WTC11 (cell line): ENCODE results near the gene MYO7B. TPM values are rescaled to one million over a fixed set of nuclear protein-coding genes. Genes with fewer than 3 reads are reported as not detected.
"Not testable (repeated sequence)": the region's sequence is repeated elsewhere in the genome, so short reads cannot be mapped to it uniquely, and the experiment has no call there.

Source experiments
- ATAC-seq: fragments of 200-7000 bp; cut with Tn5 transposase; 2 replicates; pipeline ENCODE4 v1.10.0; 2021; ENCODE audit warnings: mild to moderate bottlenecking, moderate library complexity
- CTCF ChIA-PET: fragments of 300-600 bp; sonication (Branson Sonifier 250); formaldehyde crosslinking; loops from one replicate; lab custom pipeline; 2021; ENCODE audit warnings: antibody characterized with exemption; lab: Charles Lee
- POLR2A ChIA-PET: fragments of 350-600 bp; sonication (Branson Sonifier 250); formaldehyde crosslinking; loops from one replicate; lab custom pipeline; 2021; ENCODE audit warnings: antibody characterized with exemption; lab: Charles Lee
- DNase-seq: peaks from one replicate; pipeline ENCODE4 v3.0.0; 2021; ENCODE audit warnings: low spot score
- H3K27ac Mint-ChIP-seq: 2 replicates; pipeline ENCODE4 v1.8.0; 2021; ENCODE audit warnings: mixed read lengths
- H3K27me3 Mint-ChIP-seq: 2 replicates; pipeline ENCODE4 v1.8.0; 2021; ENCODE audit warnings: low read depth, mild to moderate bottlenecking, moderate library complexity, mixed read lengths
- H3K36me3 Mint-ChIP-seq: 2 replicates; pipeline ENCODE4 v1.8.0; 2021; ENCODE audit warnings: mixed read lengths
- H3K4me1 Mint-ChIP-seq: 2 replicates; pipeline ENCODE4 v1.8.0; 2022; ENCODE audit warnings: mixed read lengths
- H3K4me3 Mint-ChIP-seq: 2 replicates; pipeline ENCODE4 v1.8.0; 2021; ENCODE audit warnings: mild to moderate bottlenecking, moderate library complexity, mixed read lengths
- H3K9me3 Mint-ChIP-seq: 2 replicates; pipeline ENCODE4 v1.8.0; 2021; ENCODE audit warnings: mixed read lengths
- AR ChIP-seq: fragments of 250-450 bp; sonication (Bioruptor Pico); IDR thresholded peaks from 2 replicates; pipeline ENCODE4 v1.9.0; 2021; ENCODE audit warnings: mild to moderate bottlenecking
- ATF2 ChIP-seq: sonication (generic); formaldehyde crosslinking; IDR thresholded peaks from 2 replicates; pipeline ENCODE4 v1.8.1; 2022; ENCODE audit warnings: low read depth, missing genetic modification reagents, borderline replicate concordance
- E2F1 ChIP-seq: sonication (generic); formaldehyde crosslinking; IDR thresholded peaks from 2 replicates; pipeline ENCODE4 v1.8.0; 2022; ENCODE audit warnings: mild to moderate bottlenecking, missing genetic modification reagents
- ESRRA ChIP-seq: sonication (generic); formaldehyde crosslinking; IDR thresholded peaks from 2 replicates; pipeline ENCODE4 v1.8.1; 2022; ENCODE audit warnings: mild to moderate bottlenecking, missing genetic modification reagents, borderline replicate concordance
- HMGA2 ChIP-seq: fragments of 250-450 bp; sonication (Bioruptor Pico); IDR thresholded peaks from 2 replicates; pipeline ENCODE4 v1.4.0; 2021; ENCODE audit warnings: mild to moderate bottlenecking, moderate library complexity
- JAZF1 ChIP-seq: fragments of 250-450 bp; sonication (Bioruptor Pico); IDR thresholded peaks from 2 replicates; pipeline ENCODE4 v1.9.0; 2021; ENCODE audit warnings: moderate library complexity, mild to moderate bottlenecking, inconsistent platforms
- KAT7 ChIP-seq: sonication (generic); formaldehyde crosslinking; IDR thresholded peaks from 2 replicates; pipeline ENCODE4 v1.8.1; 2023; ENCODE audit warnings: missing genetic modification reagents, mild to moderate bottlenecking, borderline replicate concordance
- NFE2L1 ChIP-seq: sonication (generic); formaldehyde crosslinking; IDR thresholded peaks from 2 replicates; pipeline ENCODE4 v1.8.1; 2023; ENCODE audit warnings: missing genetic modification reagents
- NR3C1 ChIP-seq: sonication (generic); formaldehyde crosslinking; conservative IDR thresholded peaks from 2 replicates; pipeline ENCODE4 v1.8.1; 2023; ENCODE audit warnings: low read depth, mild to moderate bottlenecking, missing genetic modification reagents
- ZNF317 ChIP-seq: sonication (generic); formaldehyde crosslinking; IDR thresholded peaks from 2 replicates; pipeline ENCODE4 v1.8.1; 2023; ENCODE audit warnings: low read depth, mild to moderate bottlenecking, moderate library complexity, missing genetic modification reagents, borderline replicate concordance
- ZNF396 ChIP-seq: fragments of 250-450 bp; sonication (Bioruptor Pico); IDR thresholded peaks from 2 replicates; pipeline ENCODE4 v1.8.0; 2021; ENCODE audit warnings: mild to moderate bottlenecking, moderate library complexity, borderline replicate concordance
- ZNF425 ChIP-seq: fragments of 250-450 bp; sonication (Bioruptor Pico); conservative IDR thresholded peaks from 2 replicates; pipeline ENCODE4 v1.9.0; 2021; ENCODE audit warnings: mild to moderate bottlenecking
- ZNF532 ChIP-seq: fragments of 250-450 bp; sonication (Bioruptor Pico); IDR thresholded peaks from 2 replicates; pipeline ENCODE4 v1.9.0; 2021; ENCODE audit warnings: mild to moderate bottlenecking, borderline replicate concordance
- total RNA-seq: library from RNA; stranded (reverse); gene quantifications from 3 replicates; pipeline ENCODE4 v1.2.3, GENCODE V29; 2021
- TF ChIP-seq, protein P1 (sequence below): sonication (generic); formaldehyde crosslinking; IDR thresholded peaks from 2 replicates; pipeline ENCODE4 v1.8.1; 2023; ENCODE audit warnings: mild to moderate bottlenecking, moderate library complexity, missing genetic modification reagents
- TF ChIP-seq, protein P2 (sequence below): sonication (generic); formaldehyde crosslinking; IDR thresholded peaks from 2 replicates; pipeline ENCODE4 v1.8.0; 2022; ENCODE audit warnings: mild to moderate bottlenecking, missing genetic modification reagents
- TF ChIP-seq, protein P3 (sequence below): sonication (generic); formaldehyde crosslinking; IDR thresholded peaks from 2 replicates; pipeline ENCODE4 v1.8.1; 2023; ENCODE audit warnings: mild to moderate bottlenecking, missing genetic modification reagents, borderline replicate concordance

Gene MYO7B
- total RNA-seq, 1 experiment from 2014 or later, result not detected

GRCh38 chr2:127572352-127572751, 36.9 kb downstream of the MYO7B start:
- ATAC-seq, DNase-seq, H3K27ac Mint-ChIP-seq, POLR2A ChIA-PET, H3K4me3 Mint-ChIP-seq, CTCF ChIA-PET, H3K9me3 Mint-ChIP-seq, H3K27me3 Mint-ChIP-seq, H3K36me3 Mint-ChIP-seq, H3K4me1 Mint-ChIP-seq: not testable (repeated sequence)

GRCh38 chr2:127572841-127573240, 37.4 kb downstream of the MYO7B start:
- no peak overlapping the region for H3K4me3 Mint-ChIP-seq
- H3K36me3 Mint-ChIP-seq, result no peaks in the 10 kb centered on the region
- peaks cover 1% of the 10 kb centered on the region; the same call in 1 of the 2 replicates for H3K4me1 Mint-ChIP-seq
- ATAC-seq, result no peak
- no peak for DNase-seq
- H3K27ac Mint-ChIP-seq, result no peak overlapping the region
- POLR2A ChIA-PET, result no interaction called here
- CTCF ChIA-PET, result interaction anchor here (0.7 kb wide), 1 partner anchor 18 kb away, joined by 3 read pairs; no protein-coding TSS in a partner anchor
- no peaks in the 10 kb centered on the region for H3K9me3 Mint-ChIP-seq
- no peaks in the 10 kb centered on the region for H3K27me3 Mint-ChIP-seq
- TF ChIP-seq, protein P1, sequence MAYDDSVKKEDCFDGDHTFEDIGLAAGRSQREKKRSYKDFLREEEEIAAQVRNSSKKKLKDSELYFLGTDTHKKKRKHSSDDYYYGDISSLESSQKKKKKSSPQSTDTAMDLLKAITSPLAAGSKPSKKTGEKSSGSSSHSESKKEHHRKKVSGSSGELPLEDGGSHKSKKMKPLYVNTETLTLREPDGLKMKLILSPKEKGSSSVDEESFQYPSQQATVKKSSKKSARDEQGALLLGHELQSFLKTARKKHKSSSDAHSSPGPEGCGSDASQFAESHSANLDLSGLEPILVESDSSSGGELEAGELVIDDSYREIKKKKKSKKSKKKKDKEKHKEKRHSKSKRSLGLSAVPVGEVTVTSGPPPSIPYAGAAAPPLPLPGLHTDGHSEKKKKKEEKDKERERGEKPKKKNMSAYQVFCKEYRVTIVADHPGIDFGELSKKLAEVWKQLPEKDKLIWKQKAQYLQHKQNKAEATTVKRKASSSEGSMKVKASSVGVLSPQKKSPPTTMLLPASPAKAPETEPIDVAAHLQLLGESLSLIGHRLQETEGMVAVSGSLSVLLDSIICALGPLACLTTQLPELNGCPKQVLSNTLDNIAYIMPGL (CRISPR knock-in tag), result no peak
- no peak for TF ChIP-seq JAZF1 (CRISPR knock-in tag)
- TF ChIP-seq, protein P2, sequence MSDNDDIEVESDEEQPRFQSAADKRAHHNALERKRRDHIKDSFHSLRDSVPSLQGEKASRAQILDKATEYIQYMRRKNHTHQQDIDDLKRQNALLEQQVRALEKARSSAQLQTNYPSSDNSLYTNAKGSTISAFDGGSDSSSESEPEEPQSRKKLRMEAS (CRISPR knock-in tag), result no peak
- no peak for TF ChIP-seq ESRRA (CRISPR knock-in tag)
- TF ChIP-seq AR, result no peak
- TF ChIP-seq KAT7, result no peak
- TF ChIP-seq ATF2 (CRISPR knock-in tag), result no peak
- TF ChIP-seq HMGA2 (CRISPR knock-in tag), result no peak
- TF ChIP-seq, protein P3, sequence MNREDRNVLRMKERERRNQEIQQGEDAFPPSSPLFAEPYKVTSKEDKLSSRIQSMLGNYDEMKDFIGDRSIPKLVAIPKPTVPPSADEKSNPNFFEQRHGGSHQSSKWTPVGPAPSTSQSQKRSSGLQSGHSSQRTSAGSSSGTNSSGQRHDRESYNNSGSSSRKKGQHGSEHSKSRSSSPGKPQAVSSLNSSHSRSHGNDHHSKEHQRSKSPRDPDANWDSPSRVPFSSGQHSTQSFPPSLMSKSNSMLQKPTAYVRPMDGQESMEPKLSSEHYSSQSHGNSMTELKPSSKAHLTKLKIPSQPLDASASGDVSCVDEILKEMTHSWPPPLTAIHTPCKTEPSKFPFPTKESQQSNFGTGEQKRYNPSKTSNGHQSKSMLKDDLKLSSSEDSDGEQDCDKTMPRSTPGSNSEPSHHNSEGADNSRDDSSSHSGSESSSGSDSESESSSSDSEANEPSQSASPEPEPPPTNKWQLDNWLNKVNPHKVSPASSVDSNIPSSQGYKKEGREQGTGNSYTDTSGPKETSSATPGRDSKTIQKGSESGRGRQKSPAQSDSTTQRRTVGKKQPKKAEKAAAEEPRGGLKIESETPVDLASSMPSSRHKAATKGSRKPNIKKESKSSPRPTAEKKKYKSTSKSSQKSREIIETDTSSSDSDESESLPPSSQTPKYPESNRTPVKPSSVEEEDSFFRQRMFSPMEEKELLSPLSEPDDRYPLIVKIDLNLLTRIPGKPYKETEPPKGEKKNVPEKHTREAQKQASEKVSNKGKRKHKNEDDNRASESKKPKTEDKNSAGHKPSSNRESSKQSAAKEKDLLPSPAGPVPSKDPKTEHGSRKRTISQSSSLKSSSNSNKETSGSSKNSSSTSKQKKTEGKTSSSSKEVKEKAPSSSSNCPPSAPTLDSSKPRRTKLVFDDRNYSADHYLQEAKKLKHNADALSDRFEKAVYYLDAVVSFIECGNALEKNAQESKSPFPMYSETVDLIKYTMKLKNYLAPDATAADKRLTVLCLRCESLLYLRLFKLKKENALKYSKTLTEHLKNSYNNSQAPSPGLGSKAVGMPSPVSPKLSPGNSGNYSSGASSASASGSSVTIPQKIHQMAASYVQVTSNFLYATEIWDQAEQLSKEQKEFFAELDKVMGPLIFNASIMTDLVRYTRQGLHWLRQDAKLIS (CRISPR knock-in tag), result no peak
- TF ChIP-seq ZNF396, result no peak
- no peak for TF ChIP-seq E2F1 (CRISPR knock-in tag)
- no peak for TF ChIP-seq ZNF317 (CRISPR knock-in tag)
- TF ChIP-seq NR3C1, result no peak
- no peak for TF ChIP-seq ZNF532 (CRISPR knock-in tag)
- TF ChIP-seq ZNF425 (CRISPR knock-in tag), result no peak
- no peak for TF ChIP-seq NFE2L1 (CRISPR knock-in tag)
